SK-N-SH (cell line): ENCODE measurements around the gene KDM6B. TPM values are rescaled to one million over a fixed set of nuclear protein-coding genes. Genes with fewer than 3 reads are reported as not detected.

Experiments
- CTCF ChIA-PET: fragments of 300-600, 350-600 bp; formaldehyde crosslinking; extraction: SDS; loops from one replicate; lab custom pipeline; 2021; lab: Yijun Ruan, JAX
- POLR2A ChIA-PET: fragments of 350-600 bp; sonication (Branson Sonifier 250); formaldehyde crosslinking; extraction: SDS; loops from one replicate; lab custom pipeline; 2020; ENCODE audit warnings: antibody characterized with exemption, inconsistent platforms; lab: Yijun Ruan, JAX
- DNase-seq: peaks from one replicate; pipeline ENCODE4 v3.0.0; 2012
- H2AFZ ChIP-seq: fragments of 200-600 bp; sonication (generic); 2 replicates; pipeline ENCODE4 v1.8.1; 2016; ENCODE audit warnings: antibody characterized with exemption, mild to moderate bottlenecking, low read depth
- H3F3A ChIP-seq: fragments of 200-600 bp; sonication (generic); replicated peaks from 2 replicates; pipeline ENCODE3; 2016; ENCODE audit warnings: antibody characterized with exemption, mild to moderate bottlenecking; ENCODE audit not compliant: insufficient read depth
- H3K27ac ChIP-seq, 2 experiments: fragments of 200-500 bp in 1 of 2; fragments of 200-600 bp in 1 of 2; sonication (Bioruptor generic) in 1 of 2; sonication (generic), shearing (Covaris generic) in 1 of 2; 2 replicates each; pipeline versions ENCODE4 v1.5.1 to v1.6.1; 2014 to 2016; ENCODE audit warnings: low read depth in 2 of 2, inconsistent platforms in 1 of 2, low read length in 1 of 2, mild to moderate bottlenecking in 1 of 2, mixed read lengths in 1 of 2
- H3K27me3 ChIP-seq: fragments of 200-600 bp; sonication (generic), shearing (Covaris generic); 2 replicates; pipeline ENCODE4 v1.6.1; 2016; ENCODE audit warnings: mixed run types; ENCODE audit not compliant: insufficient read depth
- H3K36me3 ChIP-seq, 2 experiments: fragments of 200-500 bp in 1 of 2; fragments of 200-600 bp in 1 of 2; sonication (Bioruptor generic) in 1 of 2; sonication (generic) in 1 of 2; replicated peaks in 1 of 2; 2 replicates each; pipeline versions ENCODE3 to v1.5.1; 2014 to 2016; ENCODE audit warnings: low read length in 1 of 2, mild to moderate bottlenecking in 1 of 2; ENCODE audit not compliant: insufficient read depth in 2 of 2, control insufficient read depth in 1 of 2
- H3K4me1 ChIP-seq, 2 experiments: fragments of 200-500 bp in 1 of 2; fragments of 200-600 bp in 1 of 2; sonication (Bioruptor generic) in 1 of 2; sonication (generic), shearing (Covaris generic) in 1 of 2; 2 replicates each; pipeline versions ENCODE4 v1.5.1 to v1.6.1; 2014 to 2016; ENCODE audit warnings: low read depth in 1 of 2, low read length in 1 of 2, mixed run types in 1 of 2; ENCODE audit not compliant: insufficient read depth in 2 of 2, control insufficient read depth in 1 of 2
- H3K4me2 ChIP-seq: fragments of 200-600 bp; sonication (generic), shearing (Covaris generic); 2 replicates; pipeline ENCODE4 v1.6.1; 2017; ENCODE audit warnings: mixed run types
- H3K4me3 ChIP-seq, 2 experiments: fragments of 200-500 bp in 1 of 2; fragments of 200-600 bp in 1 of 2; sonication (Bioruptor generic) in 1 of 2; sonication (generic), shearing (Covaris generic) in 1 of 2; 2 replicates each; pipeline versions ENCODE4 v1.5.1 to v1.8.1; 2014 to 2016; ENCODE audit warnings: low read depth in 2 of 2, inconsistent platforms in 1 of 2, low read length in 1 of 2, mild to moderate bottlenecking in 1 of 2, mixed read lengths in 1 of 2, moderate library complexity in 1 of 2
- H3K79me2 ChIP-seq: fragments of 200-600 bp; sonication (generic); 2 replicates; pipeline ENCODE4 v1.8.1; 2017; ENCODE audit warnings: mild to moderate bottlenecking; ENCODE audit not compliant: insufficient read depth
- H3K9ac ChIP-seq: fragments of 200-600 bp; sonication (generic); 2 replicates; pipeline ENCODE4 v1.6.1; 2017; ENCODE audit warnings: mixed run types
- H3K9me2 ChIP-seq: fragments of 200-600 bp; sonication (generic); 2 replicates; pipeline ENCODE4 v1.6.1; 2017; ENCODE audit warnings: mixed run types
- H3K9me3 ChIP-seq: fragments of 200-600 bp; sonication (generic); 2 replicates; pipeline ENCODE4 v1.6.1; 2017; ENCODE audit warnings: mixed run types, mild to moderate bottlenecking, moderate library complexity
- H4K20me1 ChIP-seq: fragments of 200-600 bp; sonication (generic); 2 replicates; pipeline ENCODE4 v1.6.1; 2017; ENCODE audit warnings: mild to moderate bottlenecking, mixed run types; ENCODE audit not compliant: insufficient read depth
- CHD2 ChIP-seq: fragments of 150-350 bp; IDR thresholded peaks from 2 replicates; pipeline ENCODE4 v1.6.1; 2018; ENCODE audit warnings: low read length; ENCODE audit not compliant: partially characterized antibody
- EZH2phosphoT487 ChIP-seq: fragments of 200-600 bp; sonication (generic); IDR thresholded peaks from 2 replicates; pipeline ENCODE4 v1.6.1; 2017; ENCODE audit warnings: low read depth, mixed run types, mild to moderate bottlenecking, antibody characterized with exemption, moderate library complexity, borderline replicate concordance
- JUND ChIP-seq: IDR thresholded peaks from 2 replicates; pipeline ENCODE4 v1.4.0; 2012
- POLR2AphosphoS5 ChIP-seq: IDR thresholded peaks from 2 replicates; pipeline ENCODE4 v1.6.1; 2012; ENCODE audit warnings: low read depth, low read length
- RCOR1 ChIP-seq: fragments of 150-350 bp; IDR thresholded peaks from 2 replicates; pipeline ENCODE4 v1.6.1; 2017; ENCODE audit warnings: antibody characterized with exemption, low read length
- YY1 ChIP-seq: IDR thresholded peaks from 2 replicates; pipeline ENCODE4 v1.4.0; 2012; ENCODE audit warnings: low read depth, mild to moderate bottlenecking
- WGBS: methylation state at CpG from one replicate; pipeline ENCODE4 v1.1.6; 2017; ENCODE audit warnings: low lambda C conversion rate; 5-methylcytosine and 5-hydroxymethylcytosine counted together
- polyA plus RNA-seq, 3 experiments: library from polyadenylated mRNA; depleted of rRNA; stranded (reverse); fragments of >200 nt; gene quantifications; 2 replicates each; pipeline ENCODE4 v1.2.3, GENCODE V29; 2012
- TF ChIP-seq, protein P1 (sequence below): IDR thresholded peaks from 2 replicates; pipeline ENCODE4 v1.4.0; 2012; ENCODE audit warnings: low read depth, borderline replicate concordance
- TF ChIP-seq, protein P2 (sequence below): IDR thresholded peaks from 2 replicates; pipeline ENCODE4 v1.4.0; 2012; ENCODE audit warnings: low read depth
- TF ChIP-seq, protein P3 (sequence below): IDR thresholded peaks from 2 replicates; pipeline ENCODE4; 2012

KDM6B gene
- polyA plus RNA-seq, 1 of the 3 experiments (the other 2 are of a cell fraction): 2.6 TPM

DNA sequence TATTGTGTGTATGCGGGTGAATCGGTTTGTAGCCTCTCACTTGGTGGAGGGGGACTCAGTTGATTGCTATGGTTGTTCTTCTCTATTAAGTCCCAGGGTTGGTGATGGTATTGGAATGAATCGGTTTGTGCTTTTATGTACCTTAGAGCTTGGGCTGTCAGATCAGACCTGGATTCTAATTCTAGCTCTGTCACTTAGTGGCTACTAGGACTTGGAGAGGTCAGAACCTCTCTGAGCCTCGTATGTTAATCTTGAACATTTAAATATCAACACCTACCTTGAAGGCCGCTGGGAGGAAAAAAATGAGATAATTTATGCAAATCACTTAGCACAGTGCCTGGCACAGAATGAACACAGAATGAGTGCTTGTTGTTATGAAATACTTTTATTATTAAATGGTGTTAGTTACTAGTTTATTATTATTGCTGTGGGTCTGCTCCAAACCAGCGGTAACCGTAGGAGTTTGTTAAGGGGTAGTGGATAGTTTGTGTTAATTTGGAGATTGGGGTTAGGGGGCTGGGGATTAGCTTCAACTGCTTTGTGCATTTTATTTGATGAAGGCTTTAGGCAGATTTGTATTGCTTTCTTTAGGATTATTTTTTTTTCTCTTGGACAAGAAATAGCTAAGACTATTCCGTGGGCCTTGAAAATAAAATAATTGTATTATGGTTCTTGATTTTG is 3.5 kb downstream of the KDM6B start:
- peak overlapping the region; percentile 90 to 97 for H3K4me3 ChIP-seq
- H4K20me1 ChIP-seq: peaks cover 31% of the 10 kb centered on the region
- H3K27ac ChIP-seq: peak overlapping the region; percentile 98 to 99
- peaks cover 32 to 40% of the 10 kb centered on the region in 2 experiments for H3K4me1 ChIP-seq
- no peak overlapping the region for H2AFZ ChIP-seq
- POLR2A ChIA-PET: interaction anchor here (0.9 to 3.1 kb wide), 7 partner anchors 8 to 150 kb away, joined by 3 to 17 read pairs (median 4); partner anchors contain the start of genes CYB5D1, DNAH2, NAA38 and TP53
- no peak for TF ChIP-seq EZH2phosphoT487
- no peak for TF ChIP-seq JUND
- TF ChIP-seq YY1: no peak
- TF ChIP-seq CHD2: no peak
- TF ChIP-seq, protein P1, sequence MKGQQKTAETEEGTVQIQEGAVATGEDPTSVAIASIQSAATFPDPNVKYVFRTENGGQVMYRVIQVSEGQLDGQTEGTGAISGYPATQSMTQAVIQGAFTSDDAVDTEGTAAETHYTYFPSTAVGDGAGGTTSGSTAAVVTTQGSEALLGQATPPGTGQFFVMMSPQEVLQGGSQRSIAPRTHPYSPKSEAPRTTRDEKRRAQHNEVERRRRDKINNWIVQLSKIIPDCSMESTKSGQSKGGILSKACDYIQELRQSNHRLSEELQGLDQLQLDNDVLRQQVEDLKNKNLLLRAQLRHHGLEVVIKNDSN: no peak
- no peak for TF ChIP-seq POLR2AphosphoS5
- TF ChIP-seq, protein P2, sequence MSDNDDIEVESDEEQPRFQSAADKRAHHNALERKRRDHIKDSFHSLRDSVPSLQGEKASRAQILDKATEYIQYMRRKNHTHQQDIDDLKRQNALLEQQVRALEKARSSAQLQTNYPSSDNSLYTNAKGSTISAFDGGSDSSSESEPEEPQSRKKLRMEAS: no peak
- H3K27me3 ChIP-seq: no peaks in the 10 kb centered on the region
- no peaks in the 10 kb centered on the region for H3K9me2 ChIP-seq
- H3K9me3 ChIP-seq: no peaks in the 10 kb centered on the region
- H3K9ac ChIP-seq: peak overlapping the region; percentile 99
- WGBS: 16% methylated on average over 8 of the region's 8 CpGs
- H3K4me2 ChIP-seq: peak overlapping the region; percentile 99
- H3F3A ChIP-seq: peaks cover 43% of the 10 kb centered on the region
- H3K36me3 ChIP-seq: peaks cover 5 to 14% of the 10 kb centered on the region in 2 experiments
- H3K79me2 ChIP-seq: peaks cover 45% of the 10 kb centered on the region
- DNase-seq: no peak
- CTCF ChIA-PET: interaction anchor here (1.0 to 6.5 kb wide), 14 partner anchors 12 to 301 kb away, joined by 3 to 58 read pairs (median 6); partner anchors contain the start of genes DNAH2, TP53 and WRAP53

DNA sequence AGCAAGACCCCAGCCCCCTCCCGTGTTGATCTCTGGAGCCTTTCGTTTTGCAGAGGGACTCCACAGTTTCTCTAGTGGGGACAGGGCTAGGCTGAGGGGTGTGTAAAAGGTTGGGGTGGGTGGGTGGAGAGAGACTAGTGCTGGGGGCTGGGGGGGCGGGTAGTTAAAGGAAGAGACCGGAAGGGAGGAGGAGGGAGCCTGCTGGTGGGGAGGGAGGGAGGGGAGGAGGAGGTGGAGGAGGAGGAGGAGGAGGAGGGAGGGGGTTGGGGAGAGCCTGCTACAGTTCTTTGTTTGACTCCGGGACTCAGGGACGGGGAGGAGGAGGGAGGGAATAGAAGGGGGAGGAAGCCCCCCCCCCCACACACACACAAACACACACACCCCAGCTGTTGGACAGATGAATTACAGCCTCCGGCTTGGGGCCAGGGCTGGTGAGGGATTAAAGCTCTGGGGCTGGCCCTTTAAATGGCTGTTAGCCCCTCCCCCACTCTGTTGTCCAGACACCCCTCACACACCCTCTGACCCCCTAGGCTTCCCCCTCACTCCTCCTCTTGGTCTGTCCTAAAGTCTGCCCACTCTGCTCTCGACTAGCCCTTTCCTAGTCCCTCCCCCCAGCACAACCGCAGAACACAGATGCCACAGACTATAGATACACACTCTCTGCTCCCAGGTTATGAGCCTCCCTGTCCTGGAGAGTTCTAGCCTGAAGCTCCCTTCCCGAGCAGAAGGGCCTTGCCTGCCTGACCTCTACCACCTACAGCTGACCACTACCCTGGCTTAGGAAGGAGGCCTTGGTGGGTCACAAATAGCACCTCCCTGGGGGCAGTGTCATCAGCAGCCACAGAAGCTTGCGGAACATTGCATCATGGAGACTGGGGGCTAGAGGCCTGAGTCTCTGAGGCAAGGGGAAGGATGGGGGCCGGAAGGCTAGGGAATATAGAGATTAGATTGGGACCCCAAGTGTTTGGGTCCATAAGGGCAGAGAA is 4.4 kb downstream of the KDM6B start:
- peak; percentile 71 for DNase-seq

More for the DNA sequence above, 4.4 kb downstream of the KDM6B start:
- peak overlapping the region; percentile 99 for H3K4me2 ChIP-seq
- H4K20me1 ChIP-seq: peaks cover 31% of the 10 kb centered on the region
- CTCF ChIA-PET: interaction anchor here (0.8 to 3.1 kb wide), 13 partner anchors 13 to 301 kb away, joined by 3 to 15 read pairs (median 5); partner anchors contain the start of genes TP53 and WRAP53
- H3K9me3 ChIP-seq: no peaks in the 10 kb centered on the region
- H3F3A ChIP-seq: peaks cover 50% of the 10 kb centered on the region
- POLR2A ChIA-PET: interaction anchor here (1.0 to 3.1 kb wide), 4 partner anchors 12 to 151 kb away, joined by 3 to 17 read pairs (median 6); partner anchors contain the start of genes CYB5D1, DNAH2, NAA38 and TP53
- H3K9ac ChIP-seq: peak overlapping the region; percentile 99; the same call in 1 of the 2 replicates
- TF ChIP-seq, protein P2: no peak
- TF ChIP-seq, protein P3, sequence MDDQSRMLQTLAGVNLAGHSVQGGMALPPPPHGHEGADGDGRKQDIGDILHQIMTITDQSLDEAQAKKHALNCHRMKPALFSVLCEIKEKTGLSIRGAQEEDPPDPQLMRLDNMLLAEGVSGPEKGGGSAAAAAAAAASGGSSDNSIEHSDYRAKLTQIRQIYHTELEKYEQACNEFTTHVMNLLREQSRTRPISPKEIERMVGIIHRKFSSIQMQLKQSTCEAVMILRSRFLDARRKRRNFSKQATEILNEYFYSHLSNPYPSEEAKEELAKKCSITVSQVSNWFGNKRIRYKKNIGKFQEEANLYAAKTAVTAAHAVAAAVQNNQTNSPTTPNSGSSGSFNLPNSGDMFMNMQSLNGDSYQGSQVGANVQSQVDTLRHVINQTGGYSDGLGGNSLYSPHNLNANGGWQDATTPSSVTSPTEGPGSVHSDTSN: 0 out of 2 replicates have a peak, but pooled peaks have one; percentile 26
- TF ChIP-seq CHD2 (peak; percentile 83), RCOR1 (peak; percentile 51; the same call in 1 of the 2 replicates)
- no peaks in the 10 kb centered on the region for H3K9me2 ChIP-seq
- peak overlapping the region; percentile 90 to 97 for H3K4me3 ChIP-seq
- 24% methylated on average over 11 of the region's 12 CpGs for WGBS
- peaks cover 47% of the 10 kb centered on the region for H3K79me2 ChIP-seq
- H2AFZ ChIP-seq: no peak overlapping the region
- peak overlapping the region; percentile 98 to 100 for H3K27ac ChIP-seq
- peaks cover 5 to 14% of the 10 kb centered on the region in 2 experiments for H3K36me3 ChIP-seq
- peaks cover 30 to 38% of the 10 kb centered on the region in 2 experiments for H3K4me1 ChIP-seq
- no peaks in the 10 kb centered on the region for H3K27me3 ChIP-seq
